Parathyroid adenoma (tissue), 2 donors: Measurements from ENCODE around the gene RANBP10.
A peak's percentile ranks its signal among the peaks of the same experiment; 100 is the strongest.

Experiments used
- H2AFZ ChIP-seq: fragments of 300-600 bp; sonication (generic); one replicate; pipeline ENCODE4 v1.7.0; 2017; ENCODE audit warnings: antibody characterized with exemption, mild to moderate bottlenecking
- H3K27ac ChIP-seq: fragments of 300-600 bp; sonication (generic); one replicate; pipeline ENCODE4 v1.7.0; 2017
- H3K27me3 ChIP-seq: fragments of 300-600 bp; sonication (generic); one replicate; pipeline ENCODE4 v1.7.0; 2017; ENCODE audit warnings: low read length; ENCODE audit not compliant: control insufficient read depth, insufficient read depth
- H3K36me3 ChIP-seq: fragments of 300-600 bp; sonication (generic); one replicate; pipeline ENCODE4 v1.7.0; 2017; ENCODE audit warnings: low read length; ENCODE audit not compliant: control insufficient read depth, insufficient read depth
- H3K4me1 ChIP-seq: fragments of 300-600 bp; sonication (generic); one replicate; pipeline ENCODE4 v1.7.0; 2017; ENCODE audit warnings: control low read depth
- H3K4me2 ChIP-seq: fragments of 300-600 bp; sonication (generic); one replicate; pipeline ENCODE4 v1.7.0; 2017; ENCODE audit warnings: low read length
- H3K4me3 ChIP-seq: fragments of 300-600 bp; sonication (generic); one replicate; pipeline ENCODE4 v1.7.0; 2017; ENCODE audit warnings: low read depth, low read length
- H3K79me2 ChIP-seq: fragments of 300-600 bp; sonication (generic); one replicate; pipeline ENCODE4 v1.7.0; 2017; ENCODE audit warnings: control low read depth
- H3K9ac ChIP-seq: fragments of 300-600 bp; sonication (generic); one replicate; pipeline ENCODE4 v1.7.0; 2017; ENCODE audit warnings: mild to moderate bottlenecking
- H3K9me3 ChIP-seq: fragments of 300-600 bp; sonication (generic); one replicate; pipeline ENCODE4 v1.7.0; 2017; ENCODE audit warnings: low read length; ENCODE audit not compliant: control insufficient read depth
- TF ChIP-seq, protein P1 (sequence below): fragments of 300-600 bp; sonication (generic); IDR thresholded peaks from one replicate; pipeline ENCODE4 v1.7.0; 2017; ENCODE audit warnings: antibody characterized with exemption, mild to moderate bottlenecking
- donor health status: primary hyperparathyroidism.

Gene RANBP10

DNA sequence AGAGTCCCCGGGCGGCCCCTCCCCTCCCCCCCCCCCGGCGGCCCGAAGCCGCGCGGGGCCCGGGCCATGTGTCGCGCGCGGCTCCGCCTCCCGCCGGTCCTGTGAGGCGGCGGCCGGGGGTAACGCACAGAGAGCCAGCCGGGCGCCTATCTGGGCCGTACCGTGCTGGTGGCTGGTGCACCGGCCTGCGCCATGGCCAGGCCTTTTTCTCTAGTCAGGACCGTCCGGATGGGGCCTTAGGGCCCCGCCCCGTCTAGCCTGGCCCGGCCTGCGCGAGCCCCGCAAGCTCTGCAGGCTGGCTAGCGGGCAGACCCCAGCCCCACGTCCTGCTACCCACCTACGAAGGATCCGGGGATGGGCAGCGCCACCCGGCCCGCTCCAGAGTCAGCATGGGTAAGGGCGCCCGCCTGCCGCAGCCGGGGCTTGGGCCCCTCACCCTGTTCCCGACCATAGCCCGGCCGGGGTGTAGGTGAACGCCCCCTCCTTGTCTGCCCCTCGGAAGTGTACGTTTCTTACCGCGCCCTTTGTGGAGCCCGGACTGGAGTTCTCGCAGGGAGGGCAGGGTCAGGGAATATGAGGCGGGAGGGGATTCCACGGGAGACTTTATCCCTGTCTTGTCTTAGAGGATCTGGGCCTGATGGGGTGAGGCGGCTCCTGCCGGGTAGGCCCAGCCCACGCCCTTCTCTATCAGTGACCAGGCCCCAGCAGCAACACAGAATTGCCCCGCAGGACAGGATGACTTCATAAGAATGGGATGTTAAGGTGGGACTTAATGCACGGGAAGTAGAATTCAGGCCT lies 40.9 kb upstream of the RANBP10 start, which contains the start of gene CENPT:
CENPT (minus strand) TSS at position 630 of the 798 bp plus-strand sequence. CDS start 13,834 bp downstream, outside the sequence.
- no peaks in the 10 kb centered on the region for H3K9me3 ChIP-seq
- no peaks in the 10 kb centered on the region for H3K27me3 ChIP-seq
- H3K4me3 ChIP-seq: peak within 1 kb of the TSS; percentile 83
- peak within 1 kb of the TSS; percentile 94 for H2AFZ ChIP-seq
- peak within 1 kb of the TSS; percentile 96 for H3K4me2 ChIP-seq
- TF ChIP-seq, protein P1, sequence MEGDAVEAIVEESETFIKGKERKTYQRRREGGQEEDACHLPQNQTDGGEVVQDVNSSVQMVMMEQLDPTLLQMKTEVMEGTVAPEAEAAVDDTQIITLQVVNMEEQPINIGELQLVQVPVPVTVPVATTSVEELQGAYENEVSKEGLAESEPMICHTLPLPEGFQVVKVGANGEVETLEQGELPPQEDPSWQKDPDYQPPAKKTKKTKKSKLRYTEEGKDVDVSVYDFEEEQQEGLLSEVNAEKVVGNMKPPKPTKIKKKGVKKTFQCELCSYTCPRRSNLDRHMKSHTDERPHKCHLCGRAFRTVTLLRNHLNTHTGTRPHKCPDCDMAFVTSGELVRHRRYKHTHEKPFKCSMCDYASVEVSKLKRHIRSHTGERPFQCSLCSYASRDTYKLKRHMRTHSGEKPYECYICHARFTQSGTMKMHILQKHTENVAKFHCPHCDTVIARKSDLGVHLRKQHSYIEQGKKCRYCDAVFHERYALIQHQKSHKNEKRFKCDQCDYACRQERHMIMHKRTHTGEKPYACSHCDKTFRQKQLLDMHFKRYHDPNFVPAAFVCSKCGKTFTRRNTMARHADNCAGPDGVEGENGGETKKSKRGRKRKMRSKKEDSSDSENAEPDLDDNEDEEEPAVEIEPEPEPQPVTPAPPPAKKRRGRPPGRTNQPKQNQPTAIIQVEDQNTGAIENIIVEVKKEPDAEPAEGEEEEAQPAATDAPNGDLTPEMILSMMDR: no peak
- H3K4me1 ChIP-seq: peaks cover 20% of the 10 kb centered on the region
- peak within 1 kb of the TSS; percentile 88 for H3K27ac ChIP-seq
- peaks cover 50% of the 10 kb centered on the region for H3K79me2 ChIP-seq
- peak within 1 kb of the TSS; percentile 32 for H3K9ac ChIP-seq
- H3K36me3 ChIP-seq: no peaks in the 10 kb centered on the region

DNA sequence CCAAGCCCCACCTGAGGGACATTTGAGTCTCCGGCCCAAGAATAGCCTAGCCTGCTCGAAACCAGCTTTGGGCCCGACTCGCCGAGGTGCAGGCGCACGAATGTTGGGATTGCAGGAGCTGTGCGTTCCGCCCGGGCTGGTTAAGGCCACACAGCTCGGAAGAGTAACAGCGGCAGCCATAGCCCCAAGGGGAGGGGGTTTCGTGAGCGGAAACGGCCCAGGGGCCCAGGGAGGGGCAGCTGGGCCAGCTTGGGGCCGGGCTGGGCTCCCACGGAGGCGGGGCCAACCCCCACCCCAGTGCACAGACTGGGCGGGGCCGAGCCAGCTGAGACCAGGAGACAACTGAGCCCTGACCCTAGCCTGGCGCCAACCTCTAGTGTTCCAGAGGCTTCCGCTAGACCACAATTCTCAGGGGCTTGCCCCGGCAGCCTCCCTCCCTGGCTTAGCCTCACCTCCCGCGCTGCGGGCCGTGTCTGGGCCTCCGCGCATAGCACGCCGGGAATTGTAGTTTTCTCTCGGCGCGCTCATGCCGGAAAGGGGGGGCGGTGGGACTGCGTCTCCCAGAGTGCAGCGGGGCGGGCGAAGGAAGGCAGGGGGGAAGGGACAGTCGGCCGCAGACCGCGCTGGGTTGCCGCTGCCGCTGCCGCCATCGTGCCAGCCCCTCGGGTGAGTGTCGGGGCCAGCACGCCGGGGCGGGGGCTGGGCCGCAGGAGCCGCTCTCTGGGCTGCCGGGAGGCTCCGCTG lies 40.1 kb upstream of the RANBP10 start, which contains the start of gene NUTF2:
NUTF2 (plus strand) TSS at position 614 of the 744 bp plus-strand sequence. CDS start 18,198 bp downstream, outside the sequence.
- Histone ChIP-seq H3K9me3 (no peaks in the 10 kb centered on the region), H3K27me3 (no peaks in the 10 kb centered on the region), H3K36me3 (no peaks in the 10 kb centered on the region), H3K4me2 (peak within 1 kb of the TSS; percentile 96), H3K9ac (peak within 1 kb of the TSS; percentile 32), H3K4me3 (peak within 1 kb of the TSS; percentile 83), H3K27ac (peak within 1 kb of the TSS; percentile 88), H3K4me1 (peaks cover 22% of the 10 kb centered on the region), H3K79me2 (peaks cover 44% of the 10 kb centered on the region), H2AFZ (peak within 1 kb of the TSS; percentile 94)
- TF ChIP-seq, protein P1: no peak

DNA sequence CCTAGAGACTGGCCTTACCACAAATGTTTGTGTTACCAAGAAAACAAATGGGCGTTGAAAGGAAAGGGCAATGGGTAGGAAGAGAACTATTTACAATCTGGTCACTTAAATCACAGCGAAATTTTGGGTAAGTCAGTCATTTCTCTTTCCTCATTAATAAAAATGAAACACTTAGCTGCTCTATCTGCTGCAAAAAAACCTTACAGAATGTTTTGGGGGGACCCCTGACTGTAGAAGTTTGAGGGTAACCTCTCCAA lies 39.6 kb upstream of the RANBP10 start:
- peak overlapping the region; percentile 83 for H3K4me3 ChIP-seq
- H3K79me2 ChIP-seq: peaks cover 41% of the 10 kb centered on the region
- H3K27ac ChIP-seq: peak overlapping the region; percentile 88
- no peak overlapping the region for H3K9ac ChIP-seq
- TF ChIP-seq, protein P1: no peak
- H3K36me3 ChIP-seq: no peaks in the 10 kb centered on the region
- H2AFZ ChIP-seq: peak overlapping the region; percentile 94
- no peaks in the 10 kb centered on the region for H3K9me3 ChIP-seq
- H3K27me3 ChIP-seq: no peaks in the 10 kb centered on the region
- H3K4me1 ChIP-seq: peaks cover 22% of the 10 kb centered on the region
- peak overlapping the region; percentile 96 for H3K4me2 ChIP-seq

DNA sequence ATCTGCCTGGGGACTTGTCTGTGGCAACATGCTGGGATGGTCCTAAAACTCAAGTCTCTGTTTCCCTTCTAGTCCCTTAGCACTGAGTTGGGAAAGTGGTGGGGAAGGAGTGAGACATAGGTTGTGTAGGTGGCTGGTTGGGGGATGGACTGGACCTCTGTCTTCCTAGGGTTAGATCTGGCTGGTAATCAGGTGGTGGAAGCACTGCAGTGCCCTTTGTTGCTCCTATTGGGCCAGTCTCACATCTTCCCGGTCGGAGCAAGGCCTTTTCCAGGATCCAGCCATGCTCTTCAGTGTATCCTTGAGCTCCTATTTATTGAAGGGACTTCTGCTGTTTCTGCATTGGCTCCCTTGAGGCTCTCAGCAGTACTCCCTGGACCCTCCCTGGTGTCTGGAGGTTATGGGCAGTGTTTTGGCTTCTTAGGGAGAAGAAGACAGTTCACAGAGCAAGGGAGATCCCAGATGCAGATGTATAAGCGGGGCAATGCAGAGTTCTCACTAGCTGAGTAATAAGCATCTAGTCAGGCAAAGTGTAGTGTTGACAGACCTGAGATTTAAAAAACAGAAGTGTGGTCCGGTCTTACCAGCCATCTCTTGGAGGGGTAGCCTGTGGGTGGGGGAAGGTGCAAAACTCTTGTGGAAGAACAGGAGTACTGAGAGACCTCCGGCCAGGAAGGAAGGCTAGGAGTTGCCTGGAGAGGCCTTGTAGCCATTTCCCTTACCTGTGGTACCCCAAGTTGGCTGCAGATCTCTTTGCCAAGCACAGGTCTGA lies 39.1 kb upstream of the RANBP10 start:
- peaks cover 36% of the 10 kb centered on the region for H3K79me2 ChIP-seq
- no peaks in the 10 kb centered on the region for H3K9me3 ChIP-seq
- H3K36me3 ChIP-seq: no peaks in the 10 kb centered on the region
- TF ChIP-seq, protein P1: no peak
- no peaks in the 10 kb centered on the region for H3K27me3 ChIP-seq
- H3K4me1 ChIP-seq: peaks cover 22% of the 10 kb centered on the region
- H3K4me3 ChIP-seq: no peak overlapping the region
- H2AFZ ChIP-seq: peak overlapping the region; percentile 94
- H3K27ac ChIP-seq: peak overlapping the region; percentile 88
- peak overlapping the region; percentile 96 for H3K4me2 ChIP-seq
- no peak overlapping the region for H3K9ac ChIP-seq
